ENCODE measurements around the gene CHAMP1. TPM values are rescaled to one million over a fixed set of nuclear protein-coding genes. Genes with fewer than 3 reads are reported as not detected.
A peak's percentile ranks its signal among the peaks of the same experiment; 100 is the strongest.

The CHAMP1 gene
- 27.0 and 56.0 TPM in 2 replicates for total RNA-seq (2014; rRNA removed; shearing (Covaris generic); ENCODE audit: low replicate concordance)

GRCh38 chr13:114314074-114314912 lies at the start of gene CHAMP1:
CHAMP1 (plus strand) TSS chr13:114314503; CDS start chr13:114323843, 9,340 bp downstream.
- DNase-seq (ENCODE audit: low read depth), result peak; percentile 91

GRCh38 chr13:114264886-114265611 lies 49.3 kb upstream of the CHAMP1 start:
- no peak for DNase-seq (ENCODE audit: low read depth)
- in situ Hi-C loops (cut with HindIII; ENCODE audit: low pct_unique_long_range_greater_than_20kb, low sequenced_read_pairs), result no loop called here

More at GRCh38 chr13:114314074-114314912, at the start of gene CHAMP1:
- in situ Hi-C loops (cut with HindIII; ENCODE audit: low pct_unique_long_range_greater_than_20kb, low sequenced_read_pairs), result no loop called here

GRCh38 chr13:114266241-114266640 lies 48.1 kb upstream of the CHAMP1 start:
- in situ Hi-C loops (cut with HindIII; ENCODE audit: low pct_unique_long_range_greater_than_20kb, low sequenced_read_pairs), result no loop called here
- no peak for DNase-seq (ENCODE audit: low read depth)

- no peak for DNase-seq (ENCODE audit: low read depth)
- in situ Hi-C loops (cut with HindIII; ENCODE audit: low pct_unique_long_range_greater_than_20kb, low sequenced_read_pairs), result no loop called here
These were observed 45.7 kb upstream of the CHAMP1 start for GRCh38 chr13:114268344-114269280.

GRCh38 chr13:114269281-114269770 lies 45.0 kb upstream of the CHAMP1 start:
- DNase-seq (ENCODE audit: low read depth), result no peak
- in situ Hi-C loops (cut with HindIII; ENCODE audit: low pct_unique_long_range_greater_than_20kb, low sequenced_read_pairs), result no loop called here

GRCh38 chr13:114272977-114273376 lies 41.3 kb upstream of the CHAMP1 start:
- no peak for DNase-seq (ENCODE audit: low read depth)
- in situ Hi-C loops (cut with HindIII; ENCODE audit: low pct_unique_long_range_greater_than_20kb, low sequenced_read_pairs), result no loop called here

GRCh38 chr13:114275304-114275703 lies 39.0 kb upstream of the CHAMP1 start:
- DNase-seq (ENCODE audit: low read depth), result no peak
- in situ Hi-C loops (cut with HindIII; ENCODE audit: low pct_unique_long_range_greater_than_20kb, low sequenced_read_pairs), result no loop called here

GRCh38 chr13:114279146-114279545 lies 35.2 kb upstream of the CHAMP1 start:
- in situ Hi-C loops (cut with HindIII; ENCODE audit: low pct_unique_long_range_greater_than_20kb, low sequenced_read_pairs), result no loop called here
- DNase-seq (ENCODE audit: low read depth), result no peak

- in situ Hi-C loops (cut with HindIII; ENCODE audit: low pct_unique_long_range_greater_than_20kb, low sequenced_read_pairs), result no loop called here
These were observed 34.4 kb upstream of the CHAMP1 start for GRCh38 chr13:114279758-114280355.

GRCh38 chr13:114281351-114282040 lies 32.8 kb upstream of the CHAMP1 start, which contains the start of gene UPF3A:
UPF3A (plus strand) TSS chr13:114281601; CDS start chr13:114281640, 39 bp downstream.
- in situ Hi-C loops (cut with HindIII; ENCODE audit: low pct_unique_long_range_greater_than_20kb, low sequenced_read_pairs), result no loop called here
- DNase-seq (ENCODE audit: low read depth), result peak; percentile 89

More at GRCh38 chr13:114279758-114280355, 34.4 kb upstream of the CHAMP1 start:
- DNase-seq (ENCODE audit: low read depth), result no peak

GRCh38 chr13:114282041-114282670 lies 32.1 kb upstream of the CHAMP1 start:
- DNase-seq (ENCODE audit: low read depth), result peak; percentile 80
- in situ Hi-C loops (cut with HindIII; ENCODE audit: low pct_unique_long_range_greater_than_20kb, low sequenced_read_pairs), result no loop called here

- DNase-seq (ENCODE audit: low read depth), result peak; percentile 33
- in situ Hi-C loops (cut with HindIII; ENCODE audit: low pct_unique_long_range_greater_than_20kb, low sequenced_read_pairs), result no loop called here
These were observed 30.7 kb upstream of the CHAMP1 start for GRCh38 chr13:114283576-114283975.

GRCh38 chr13:114284680-114285079 lies 29.6 kb upstream of the CHAMP1 start:
- no peak for DNase-seq (ENCODE audit: low read depth)

GRCh38 chr13:114285166-114285808 lies 29.0 kb upstream of the CHAMP1 start:
- DNase-seq (ENCODE audit: low read depth), result peak; percentile 42
- in situ Hi-C loops (cut with HindIII; ENCODE audit: low pct_unique_long_range_greater_than_20kb, low sequenced_read_pairs), result no loop called here

More at GRCh38 chr13:114284680-114285079, 29.6 kb upstream of the CHAMP1 start:
- in situ Hi-C loops (cut with HindIII; ENCODE audit: low pct_unique_long_range_greater_than_20kb, low sequenced_read_pairs), result no loop called here

GRCh38 chr13:114286808-114287207 lies 27.5 kb upstream of the CHAMP1 start:
- in situ Hi-C loops (cut with HindIII; ENCODE audit: low pct_unique_long_range_greater_than_20kb, low sequenced_read_pairs), result no loop called here
- DNase-seq (ENCODE audit: low read depth), result peak; percentile 42

- in situ Hi-C loops (cut with HindIII; ENCODE audit: low pct_unique_long_range_greater_than_20kb, low sequenced_read_pairs), result no loop called here
- DNase-seq (ENCODE audit: low read depth), result no peak
These were observed 26.1 kb upstream of the CHAMP1 start for GRCh38 chr13:114288157-114288591.
